GM18951 (cell line): ENCODE data around the gene CCNG2.
"Not testable (repeated sequence)": the region's sequence is repeated elsewhere in the genome, so short reads cannot be mapped to it uniquely, and the experiment has no call there.

ENCODE experiments used
- POLR2A ChIP-seq: IDR thresholded peaks from 4 replicates; pipeline ENCODE4 v1.6.1; 2011; ENCODE audit warnings: mild to moderate bottlenecking; ENCODE audit not compliant: insufficient read length, insufficient read depth; ENCODE audit errors: extremely low read depth
- in situ Hi-C: fragments of 300-500 bp; cut with MboI; formaldehyde crosslinking; loops from one replicate; pipeline ENCODE4 v1.12.0; 2022; ENCODE audit warnings: low sequenced_read_pairs, mixed read lengths, inconsistent platforms; ENCODE audit not compliant: unreplicated experiment

The CCNG2 gene

GRCh38 chr4:77127837-77128621, 29.0 kb upstream of the CCNG2 start:
- in situ Hi-C loops: no loop called here
- no peak for TF ChIP-seq POLR2A

GRCh38 chr4:77132652-77133312, 24.2 kb upstream of the CCNG2 start:
- in situ Hi-C loops: no loop called here
- no peak for TF ChIP-seq POLR2A

- in situ Hi-C loops: not testable (repeated sequence)
Observed at GRCh38 chr4:77137448-77137847, 19.6 kb upstream of the CCNG2 start.

GRCh38 chr4:77141964-77142645, 14.9 kb upstream of the CCNG2 start:
- in situ Hi-C loops: no loop called here
- TF ChIP-seq POLR2A: no peak

GRCh38 chr4:77142646-77143028, 14.4 kb upstream of the CCNG2 start:
- in situ Hi-C loops: no loop called here
- TF ChIP-seq POLR2A: no peak

- no peak for TF ChIP-seq POLR2A
- in situ Hi-C loops: no loop called here
Observed at GRCh38 chr4:77143091-77143490, 13.9 kb upstream of the CCNG2 start.

GRCh38 chr4:77145842-77146185, 11.2 kb upstream of the CCNG2 start:
- no peak for TF ChIP-seq POLR2A
- in situ Hi-C loops: no loop called here

GRCh38 chr4:77146186-77147078, 10.6 kb upstream of the CCNG2 start:
- in situ Hi-C loops: no loop called here
- no peak for TF ChIP-seq POLR2A

- in situ Hi-C loops: no loop called here
- no peak for TF ChIP-seq POLR2A
Observed at GRCh38 chr4:77147079-77147782, 9.8 kb upstream of the CCNG2 start.

GRCh38 chr4:77148078-77148477, 8.9 kb upstream of the CCNG2 start:
- in situ Hi-C loops: no loop called here
- no peak for TF ChIP-seq POLR2A

- no peak for TF ChIP-seq POLR2A
- in situ Hi-C loops: no loop called here
Observed at GRCh38 chr4:77149789-77150188, 7.2 kb upstream of the CCNG2 start.

GRCh38 chr4:77151241-77151640, 5.8 kb upstream of the CCNG2 start:
- TF ChIP-seq POLR2A: no peak

More at GRCh38 chr4:77151241-77151640, 5.8 kb upstream of the CCNG2 start:
- in situ Hi-C loops: no loop called here
